Activated naive CD4-positive, alpha-beta T cell treated with anti-CD3 and anti-CD28 coated beads, Interleukin-2, amount 50 U/mL, for 16 hours (primary cell): ENCODE data around the gene RASGEF1C.
"Not testable (repeated sequence)": the region's sequence is repeated elsewhere in the genome, so short reads cannot be mapped to it uniquely, and the experiment has no call there.

Source experiments
- DNase-seq: peaks from one replicate; pipeline ENCODE4 v3.0.0-alpha.2; 2020

RASGEF1C gene

DNA sequence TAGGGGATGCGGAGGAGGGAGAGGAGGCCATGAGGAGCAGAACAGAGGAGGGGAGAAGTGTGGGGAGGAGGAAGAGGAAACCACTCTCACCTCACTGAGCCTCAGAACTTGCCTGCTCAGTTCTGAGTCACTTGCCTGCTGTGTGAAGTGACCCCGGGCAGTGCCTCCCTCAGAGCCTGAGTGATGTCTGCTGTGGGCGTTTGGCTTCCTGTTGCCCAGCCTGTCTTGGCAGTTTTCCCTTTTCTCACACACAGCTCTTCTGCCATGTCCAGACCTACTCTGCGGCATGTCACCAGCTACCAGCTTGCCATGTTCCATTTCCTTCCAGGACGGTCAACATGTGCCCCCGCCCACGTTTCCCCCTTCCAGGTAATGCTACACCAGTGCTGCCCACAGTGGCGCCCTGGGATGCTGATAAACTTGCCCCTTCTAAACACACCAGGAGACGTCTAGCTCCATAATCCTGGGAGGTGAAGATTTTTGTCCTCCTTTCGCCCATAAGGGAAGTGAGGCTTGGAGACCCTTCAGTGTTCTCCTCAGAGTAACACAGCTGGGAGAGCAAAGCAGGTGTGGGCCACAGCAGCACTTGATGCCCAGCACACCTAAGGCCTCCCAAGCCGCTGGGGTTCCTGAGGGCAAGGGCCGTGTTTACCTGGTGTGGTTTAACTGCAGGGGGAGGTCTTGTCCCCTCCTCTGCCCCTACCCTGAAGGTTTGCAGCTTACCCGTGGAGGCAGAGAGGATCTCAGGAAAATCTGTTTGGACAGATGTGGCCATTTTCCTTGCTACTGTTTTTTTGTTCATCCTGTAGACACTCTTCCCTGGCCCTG is 73.7 kb downstream of the RASGEF1C start:
- DNase-seq: no peak

DNA sequence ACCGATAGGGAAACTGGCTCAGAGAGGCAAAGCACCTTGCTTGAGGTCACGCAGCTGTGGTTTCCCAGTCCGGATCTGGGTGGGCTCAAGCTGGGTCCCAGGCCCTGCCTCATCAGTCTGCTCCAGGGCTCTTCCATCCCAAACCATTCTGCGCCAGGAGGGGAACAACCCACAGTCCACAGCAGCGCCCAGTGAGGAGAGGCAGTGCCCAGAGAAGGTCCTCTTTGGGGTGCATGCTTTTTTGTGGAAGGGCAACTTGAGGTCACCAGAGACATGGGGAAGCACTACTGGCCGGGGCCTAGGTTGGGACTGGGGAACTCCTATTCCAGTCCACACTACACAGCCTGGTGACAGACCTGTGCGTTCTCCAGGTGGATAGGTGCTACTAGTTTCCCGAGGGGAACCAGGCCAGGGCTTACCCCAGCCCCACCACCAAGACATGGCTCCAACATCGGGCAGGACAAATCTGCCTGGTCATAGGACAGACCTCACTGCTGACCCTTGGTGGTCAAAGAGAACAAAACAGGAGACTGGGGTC is 75.0 kb downstream of the RASGEF1C start:
- no peak for DNase-seq

DNA sequence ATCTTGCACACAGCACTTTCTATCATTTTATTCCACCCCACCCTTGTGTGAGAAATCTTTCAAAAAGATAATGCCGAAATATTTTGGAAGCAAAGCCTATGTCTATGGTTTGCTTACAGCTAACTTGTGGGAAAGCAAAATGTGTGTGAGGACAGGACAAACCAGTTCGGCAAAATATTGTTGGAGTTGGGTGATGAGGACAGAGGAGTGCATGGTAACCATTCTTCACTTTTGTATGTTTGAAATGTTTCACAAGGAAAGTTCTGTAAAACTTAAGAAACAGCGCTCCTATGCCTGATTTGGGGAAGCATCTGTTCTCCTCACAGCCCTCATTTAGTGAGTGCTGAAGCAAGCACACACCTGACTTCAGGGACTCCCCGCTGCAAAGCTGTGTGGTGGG is 75.5 kb downstream of the RASGEF1C start:
- no peak for DNase-seq

DNA sequence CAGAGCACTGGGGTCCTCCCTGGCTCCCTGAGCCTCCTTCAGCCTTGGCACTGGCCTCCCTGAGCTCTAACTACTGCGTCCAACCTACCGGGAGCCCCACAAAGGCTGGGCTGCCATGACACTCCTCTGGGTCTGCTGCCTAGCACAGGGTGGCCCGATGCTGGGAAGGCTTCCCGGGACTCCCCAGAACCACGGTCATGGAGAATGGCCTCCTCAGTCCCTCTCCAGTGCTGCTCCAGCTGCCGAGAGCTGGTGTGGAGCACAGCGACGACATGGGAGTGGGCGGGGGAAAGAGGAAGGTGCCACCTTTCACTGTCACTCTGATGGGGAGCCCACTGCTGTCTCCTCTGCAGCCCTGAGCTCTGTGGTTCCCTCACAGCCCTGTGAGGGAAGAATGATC is 76.0 kb downstream of the RASGEF1C start:
- no peak for DNase-seq

DNA sequence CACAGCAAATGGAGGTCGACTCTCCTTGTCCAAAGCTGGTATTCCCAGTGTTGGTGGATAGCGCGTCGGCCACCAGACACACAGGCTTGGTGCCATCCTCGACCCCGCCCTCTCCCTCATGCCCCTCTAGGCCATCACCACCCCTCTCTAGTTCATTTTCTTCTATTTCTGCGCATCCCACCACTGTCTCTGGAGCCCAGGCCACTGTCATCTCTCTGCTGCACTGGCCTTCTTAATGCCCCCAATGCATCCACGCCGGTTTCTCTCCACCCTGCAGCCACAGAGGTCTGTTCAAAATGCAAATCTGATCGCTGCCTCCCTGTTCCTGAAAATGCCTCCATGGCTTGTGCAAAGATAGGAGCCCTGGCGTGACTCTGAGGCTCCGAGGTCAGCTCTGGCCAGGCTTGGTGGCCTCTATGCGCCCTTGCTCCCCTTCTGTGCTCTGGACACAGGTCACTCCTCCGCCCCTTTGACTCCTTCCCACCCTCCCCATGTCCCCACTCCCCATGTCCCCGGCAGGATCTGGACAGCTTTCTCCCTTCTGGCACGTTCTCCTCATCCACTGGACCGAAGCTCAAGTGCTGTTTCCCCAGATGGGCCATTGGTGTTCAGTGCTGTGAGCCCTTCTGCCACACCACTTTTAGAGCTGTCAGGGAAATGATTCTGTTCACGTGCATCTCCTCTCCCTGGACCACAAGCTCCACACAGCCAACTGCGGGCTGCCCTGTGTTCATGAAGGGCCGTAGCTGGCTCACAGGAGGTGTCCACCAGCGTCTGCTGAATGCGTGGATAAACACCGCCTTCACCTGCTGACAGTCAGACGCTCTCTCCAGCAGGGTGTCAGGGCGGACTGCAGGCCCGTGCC is 77.9 kb downstream of the RASGEF1C start:
- no peak for DNase-seq

DNA sequence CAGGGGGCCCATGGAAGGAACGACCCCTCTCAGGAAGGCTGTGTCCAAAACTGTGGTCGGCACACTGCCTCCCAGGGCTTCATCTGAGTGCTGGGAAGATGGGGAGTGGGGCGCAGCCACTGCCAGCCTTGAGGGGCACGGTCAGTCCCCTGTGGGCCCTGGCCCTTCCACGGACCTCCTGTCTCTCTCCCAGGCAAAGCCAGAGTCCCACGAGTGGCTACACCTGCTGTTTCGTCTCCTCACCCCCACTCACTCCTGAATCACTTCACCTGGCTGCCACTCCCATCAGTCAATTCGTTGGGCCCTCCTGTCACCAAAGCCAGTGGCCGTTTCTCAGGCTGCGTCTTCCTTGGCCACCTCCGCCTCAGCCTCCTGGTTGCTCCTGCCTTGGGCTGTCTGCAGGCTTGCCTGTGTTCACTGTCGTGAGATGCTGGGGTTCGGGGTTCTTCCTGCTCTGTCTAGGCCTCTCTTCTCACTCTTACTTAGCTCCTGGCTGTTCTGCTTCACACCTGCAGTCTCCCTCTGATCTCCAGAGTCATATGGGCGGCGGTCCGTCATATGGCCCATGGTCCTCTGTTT is 78.6 kb downstream of the RASGEF1C start:
- no peak for DNase-seq

DNA sequence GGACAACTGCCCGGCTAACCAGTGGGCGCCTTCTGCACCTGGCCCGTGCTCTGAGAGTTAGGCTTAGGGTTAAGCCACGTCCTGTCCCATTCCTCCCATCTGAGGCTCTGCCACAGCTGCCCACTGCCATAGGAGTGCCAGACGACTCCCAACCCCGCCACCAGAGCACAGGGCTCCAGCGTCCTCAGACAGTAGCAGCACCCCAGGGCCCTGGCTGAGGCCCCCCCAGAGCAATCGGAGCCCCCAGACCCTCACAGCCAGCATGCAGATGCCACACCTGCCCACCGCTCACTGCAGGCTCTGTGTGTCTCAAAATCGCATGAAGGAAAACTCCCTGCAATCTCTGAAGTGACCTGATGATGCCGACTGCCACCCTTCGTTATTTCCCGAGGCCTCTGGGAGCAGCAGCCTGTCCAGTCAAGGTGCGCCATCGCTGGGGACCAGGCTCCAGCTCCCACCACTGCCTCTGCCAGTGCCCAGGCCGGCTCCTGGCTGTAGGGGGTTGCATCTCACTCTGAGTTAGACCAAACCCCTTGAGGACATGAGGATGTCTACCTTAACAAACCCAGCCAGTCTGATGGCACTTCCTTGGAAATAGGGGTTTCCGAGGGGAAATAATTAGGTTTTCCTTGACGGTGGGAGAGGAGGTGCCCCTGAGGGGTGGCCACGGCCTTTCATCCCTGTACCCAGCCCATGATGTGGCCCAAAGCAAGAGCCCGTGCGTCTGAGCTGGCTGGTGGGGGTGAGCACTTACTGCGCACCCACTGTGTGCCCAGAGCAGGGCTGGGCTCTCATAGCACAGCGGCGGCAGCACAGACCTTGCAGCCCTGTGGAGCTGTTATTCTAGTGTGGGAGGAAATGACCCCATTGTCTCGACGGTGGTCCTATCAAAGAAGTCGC is 79.5 kb downstream of the RASGEF1C start:
- no peak for DNase-seq

DNA sequence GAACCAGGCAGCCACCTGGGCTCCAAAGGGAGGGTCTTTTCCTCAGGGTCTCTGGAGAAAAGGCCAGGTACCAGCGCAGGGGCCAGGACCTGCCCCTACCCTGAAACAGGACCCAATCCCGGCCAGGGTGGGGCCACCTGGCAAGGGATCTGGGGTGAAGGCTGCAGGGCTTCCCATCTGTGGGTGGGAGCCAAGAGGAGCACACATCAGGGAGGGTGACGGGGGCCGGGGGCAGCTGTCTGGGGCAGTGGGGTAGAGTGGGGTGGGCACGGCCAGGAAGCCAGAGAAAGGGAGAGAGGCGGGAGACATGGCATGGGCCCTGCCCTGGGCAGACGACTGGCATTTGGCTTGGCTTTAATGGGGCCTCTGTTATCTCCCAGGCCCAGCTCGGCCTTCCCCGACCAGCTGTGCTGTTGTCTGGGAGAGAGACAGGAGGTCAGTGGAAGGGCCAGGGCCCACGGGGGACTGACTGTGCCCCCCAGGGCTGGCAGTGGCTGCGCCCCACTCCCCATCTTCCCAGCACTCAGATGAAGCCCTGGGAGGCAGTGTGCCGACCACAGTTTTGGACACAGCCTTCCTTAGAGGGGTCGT is 80.2 kb downstream of the RASGEF1C start:
- DNase-seq: no peak

DNA sequence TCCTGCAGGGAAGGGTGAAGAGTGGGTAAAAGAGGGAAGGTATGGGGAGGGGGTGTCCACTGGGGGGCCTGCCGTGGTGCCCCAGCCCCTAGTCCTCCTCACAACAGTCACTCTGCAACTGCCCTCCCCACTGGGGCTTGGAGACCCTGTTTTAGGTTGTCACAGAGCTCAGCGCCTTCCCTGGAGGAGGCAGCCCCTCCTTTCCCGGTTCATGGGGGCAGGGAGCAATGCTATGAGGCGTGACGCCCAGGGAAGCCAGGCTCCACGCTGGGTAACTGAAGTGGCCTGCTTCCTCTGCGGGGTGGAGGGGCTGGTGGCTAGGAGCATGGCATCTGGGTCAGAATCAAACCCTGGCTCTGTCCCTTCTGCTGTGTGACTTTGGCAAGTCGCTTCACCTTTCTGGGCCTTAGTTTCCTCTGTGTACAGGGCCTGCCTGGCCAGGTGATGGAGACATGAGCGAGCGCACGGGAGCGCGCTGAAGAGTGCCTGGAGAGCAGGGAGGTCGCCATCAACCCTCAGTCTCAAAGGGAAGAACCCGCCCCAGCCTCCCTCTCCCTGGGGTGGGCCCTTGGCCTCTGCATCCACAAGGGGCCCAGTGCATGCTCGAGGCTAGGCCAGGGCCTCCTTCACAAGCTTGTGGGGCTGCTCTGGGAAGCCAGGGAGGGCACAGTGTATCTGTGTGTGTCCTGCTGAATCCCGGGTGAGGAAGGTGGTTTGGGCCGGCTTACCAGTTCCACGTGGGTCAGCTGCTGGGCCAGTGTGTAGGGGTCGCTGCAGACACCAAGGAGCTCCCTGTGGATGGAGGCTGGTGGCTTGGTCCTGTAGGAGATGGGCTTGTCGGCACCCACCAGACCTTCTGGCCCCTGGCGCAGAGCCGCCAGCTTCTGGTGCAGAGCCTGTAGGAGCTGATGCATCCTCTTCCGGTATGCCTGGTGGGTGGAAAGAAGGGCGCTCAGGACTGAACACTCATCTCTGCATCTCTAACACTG is 81.0 kb downstream of the RASGEF1C start:
- DNase-seq: no peak

DNA sequence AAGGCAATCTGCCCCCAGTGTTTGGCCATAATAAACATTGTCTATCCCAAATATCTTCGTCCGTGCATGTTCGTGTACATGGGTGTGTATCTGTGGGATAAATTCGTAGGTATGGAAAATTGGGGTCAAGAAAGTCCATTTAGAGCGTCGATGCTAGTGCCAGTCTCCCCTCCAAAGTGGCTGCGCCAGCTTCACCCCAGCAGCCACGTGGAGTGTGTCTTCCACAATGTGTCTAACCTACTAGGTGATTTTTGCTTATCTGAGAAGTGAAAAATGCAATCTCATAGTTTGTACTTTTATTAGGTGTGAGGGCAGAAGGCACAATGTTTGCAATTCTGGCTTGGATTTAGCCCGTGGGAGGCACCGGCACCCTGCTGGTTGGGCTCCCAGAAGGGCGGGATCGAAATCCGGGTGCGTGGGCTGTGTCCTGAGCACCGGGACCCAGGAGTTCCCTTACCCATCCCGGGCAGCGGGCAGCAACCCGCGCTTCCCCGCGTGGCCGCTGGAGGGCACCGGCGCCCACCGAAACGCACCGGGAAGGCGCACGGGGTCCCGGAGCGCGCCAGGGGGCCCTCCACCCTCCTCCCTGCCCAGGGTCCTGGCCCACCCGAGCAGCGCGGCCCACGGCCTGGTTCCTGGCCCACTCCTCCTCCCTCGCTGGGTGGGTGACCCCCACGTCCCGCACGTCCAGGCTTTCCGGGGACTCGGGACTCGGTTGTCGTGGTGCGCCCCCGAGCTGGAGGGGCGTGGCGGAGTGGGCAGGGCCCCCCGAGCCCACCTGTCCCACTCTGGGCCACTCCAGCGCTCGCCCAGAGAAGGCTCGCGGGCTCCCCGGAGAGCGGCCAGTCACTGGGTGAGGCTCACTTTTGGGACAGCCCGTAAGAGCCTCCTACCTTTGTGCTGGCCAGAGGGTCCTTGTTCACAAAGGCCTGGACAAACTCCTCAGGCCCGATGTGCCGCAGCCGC is 82.0 kb downstream of the RASGEF1C start:
- DNase-seq: no peak

DNA sequence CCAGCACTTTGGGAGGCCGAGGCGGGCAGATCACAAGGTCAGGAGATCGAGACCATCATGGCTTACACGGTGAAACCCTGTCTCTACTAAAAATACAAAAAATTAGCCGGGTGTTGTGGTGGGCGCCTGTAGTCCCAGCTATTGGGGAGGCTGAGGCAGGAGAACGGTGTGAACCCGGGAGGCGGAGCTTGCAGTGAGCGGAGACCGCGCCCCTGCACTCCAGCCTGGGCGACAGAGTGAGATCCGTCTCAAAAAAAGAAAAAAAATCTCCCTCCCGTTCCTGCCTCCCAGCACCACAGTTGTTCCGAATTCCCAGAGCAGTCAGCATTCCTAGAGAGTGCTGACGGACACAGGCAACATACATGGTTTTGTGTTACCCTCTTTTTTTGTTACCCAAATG is 82.9 kb downstream of the RASGEF1C start:
- not testable (repeated sequence) for DNase-seq

DNA sequence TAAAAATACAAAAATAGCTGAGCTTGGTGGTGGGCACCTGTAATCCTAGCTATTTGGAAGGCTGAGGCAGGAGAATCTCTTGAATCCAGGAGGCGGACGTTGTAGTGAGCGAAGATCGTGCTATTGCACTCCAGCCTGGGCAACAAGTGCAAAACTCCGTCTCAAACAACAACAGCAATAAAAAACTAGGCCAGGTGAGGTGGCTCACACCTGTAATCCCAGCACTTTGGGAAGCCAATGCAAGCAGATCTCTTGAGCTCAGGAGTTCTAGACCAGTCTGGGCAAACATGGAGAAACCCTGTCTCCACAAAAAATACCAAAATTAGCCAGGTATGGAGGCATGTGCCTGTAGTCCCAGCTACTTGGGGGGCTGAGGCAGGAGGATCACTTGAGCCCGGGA is 84.3 kb downstream of the RASGEF1C start:
- not testable (repeated sequence) for DNase-seq

DNA sequence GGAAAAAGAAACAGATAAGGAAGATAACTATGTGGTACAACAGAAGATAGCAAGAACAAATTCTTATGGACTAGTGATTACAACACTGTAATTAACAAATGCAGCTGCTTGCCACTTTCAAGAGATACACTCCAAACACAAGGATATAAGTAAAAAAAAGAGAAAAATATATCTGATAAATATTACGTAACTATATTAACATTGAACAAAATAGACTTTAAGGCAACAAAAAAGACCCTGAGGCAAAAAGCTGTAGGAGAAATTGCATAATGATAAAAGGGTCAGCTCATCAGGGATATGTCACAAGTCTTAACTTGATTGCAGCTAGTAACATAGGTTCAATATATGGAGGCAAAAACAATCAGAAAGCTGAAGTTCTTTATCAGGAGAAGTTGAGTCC is 86.1 kb downstream of the RASGEF1C start:
- DNase-seq: no peak

DNA sequence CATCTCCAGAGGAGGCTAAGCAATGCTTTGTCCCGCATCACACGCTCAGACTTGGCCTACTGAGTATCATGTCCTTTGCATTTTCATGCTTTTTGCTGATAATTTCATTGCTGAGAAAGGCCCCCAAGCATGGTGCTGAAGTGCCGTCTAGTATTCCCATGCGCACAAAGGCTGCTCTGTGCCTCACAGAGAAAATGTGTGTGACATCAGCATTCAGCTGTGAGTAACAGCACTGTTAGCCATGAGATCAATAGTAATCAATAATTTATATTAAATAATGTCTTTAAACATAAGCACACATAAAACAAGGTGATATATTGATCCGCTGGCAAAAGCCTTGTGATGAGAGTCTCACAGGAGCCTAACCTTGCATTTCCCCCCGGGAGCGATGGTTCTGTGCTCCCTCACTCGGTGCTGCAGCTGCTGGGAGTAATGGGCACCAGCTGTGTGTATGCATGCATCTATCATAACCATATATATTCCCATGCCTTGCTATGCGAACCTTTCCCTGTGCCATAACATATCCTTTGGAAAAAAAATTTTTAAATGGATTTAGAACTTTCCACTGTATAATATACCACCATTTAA is 87.1 kb downstream of the RASGEF1C start:
- no peak for DNase-seq

DNA sequence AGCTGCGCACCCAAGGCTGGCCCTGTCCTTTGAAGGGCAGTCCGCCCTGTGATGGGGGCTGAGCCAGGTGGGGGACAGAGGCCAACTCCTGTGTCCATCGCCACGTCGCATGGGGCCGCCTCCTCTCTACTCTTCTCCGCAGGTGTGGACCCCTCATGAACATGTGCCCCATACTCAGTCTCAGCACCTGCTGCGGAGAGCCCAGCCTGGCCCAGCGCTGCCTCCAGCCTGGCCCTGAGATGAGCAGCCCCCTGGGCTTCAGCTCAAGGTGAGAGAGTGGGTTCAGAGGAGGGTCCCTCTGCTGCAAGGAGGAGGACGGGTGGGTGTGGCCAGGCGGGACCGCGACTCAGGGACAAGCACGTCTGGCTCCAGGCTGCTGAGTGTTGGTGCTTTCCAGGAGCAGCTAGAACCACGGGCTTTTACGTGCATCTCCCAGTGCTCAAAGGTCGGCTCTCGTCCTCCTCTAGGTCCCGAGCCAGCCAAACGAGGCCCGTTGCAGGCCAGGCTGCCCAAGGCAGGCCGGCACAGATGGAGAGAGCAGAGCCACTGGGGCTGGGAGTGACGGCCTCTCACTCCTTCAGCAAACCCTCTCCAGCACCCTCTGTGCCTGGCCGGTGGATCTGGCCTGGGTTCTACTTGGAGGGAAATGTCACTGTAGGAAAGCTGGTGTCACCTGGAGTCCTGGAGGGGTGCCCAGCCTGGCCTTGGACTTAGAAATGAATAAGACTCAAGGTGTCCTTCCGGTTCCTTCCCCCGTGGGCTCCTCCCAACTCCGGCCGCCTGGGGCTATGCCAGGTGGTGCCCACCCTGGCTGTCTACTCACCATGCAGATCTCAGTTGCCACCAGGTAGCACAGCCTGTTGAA is 88.5 kb downstream of the RASGEF1C start:
- no peak for DNase-seq

DNA sequence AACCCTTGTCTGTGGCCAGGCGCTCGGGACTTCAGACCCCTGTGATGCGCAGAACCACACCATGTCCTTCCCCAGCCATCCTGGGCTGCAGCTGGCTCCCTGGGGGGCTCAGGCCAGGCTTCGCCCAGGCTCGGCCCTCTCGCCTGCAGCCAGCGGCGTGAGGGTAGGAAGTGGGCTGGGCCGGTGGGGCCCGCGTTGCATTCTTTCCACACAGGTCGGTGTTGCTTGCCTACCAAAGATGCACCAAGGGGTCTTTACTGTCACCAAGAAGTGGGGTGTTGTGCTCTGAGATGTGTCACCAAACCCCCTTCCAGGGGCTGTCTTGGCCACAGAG is 89.1 kb downstream of the RASGEF1C start:
- no peak for DNase-seq

DNA sequence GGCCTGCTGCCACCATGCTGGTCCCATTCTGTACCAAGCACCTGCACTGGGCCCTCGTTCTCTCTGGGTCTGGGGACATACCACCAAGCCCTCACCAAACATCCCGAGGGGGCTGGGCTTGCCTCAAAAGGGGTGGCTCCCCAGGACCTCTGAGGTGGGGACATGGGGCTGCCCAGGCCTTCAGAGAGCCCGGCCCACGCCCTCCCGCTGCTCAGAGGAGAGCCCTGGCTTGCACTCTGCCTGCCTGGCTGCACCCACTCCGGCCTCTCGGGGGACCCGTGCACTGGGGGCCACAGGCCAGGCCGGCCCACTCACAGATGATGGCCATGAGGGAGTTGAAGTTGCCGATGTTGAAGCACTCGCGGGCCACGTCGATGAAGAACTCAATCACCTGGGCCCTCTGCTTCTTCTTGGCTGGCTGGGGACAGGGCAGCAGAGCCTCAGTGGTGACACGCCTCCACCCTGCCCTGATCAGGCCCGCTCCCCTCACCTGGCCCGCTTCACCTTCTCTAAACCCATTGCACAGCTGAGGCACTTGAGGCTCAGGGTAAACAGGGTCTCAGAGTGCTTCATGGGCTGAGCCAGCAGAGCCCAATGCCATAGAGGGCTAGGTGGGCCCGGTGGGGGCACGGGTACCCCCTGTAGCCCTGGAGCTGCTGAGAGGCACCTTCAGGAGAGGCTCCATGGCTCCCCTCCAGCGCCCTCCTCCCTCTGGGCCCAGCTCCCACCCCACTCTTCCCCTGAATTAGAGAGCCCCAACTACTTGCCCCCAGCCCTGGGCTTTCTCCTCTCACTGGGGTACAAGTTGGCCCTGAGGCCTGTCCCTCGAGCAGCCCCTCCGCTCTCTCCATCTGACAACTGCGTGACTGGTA is 89.7 kb downstream of the RASGEF1C start:
- DNase-seq: no peak
